PC-9 (cell line): ENCODE measurements around the gene GUCA2B. TPM values are rescaled to one million over a fixed set of nuclear protein-coding genes. Genes with fewer than 3 reads are reported as not detected.

Source experiments
- BruUV-seq: library from RNA; stranded (reverse); fragments of 400-500 nt; replicated peaks from 2 replicates; lab custom pipeline; 2021; lab: Mats Ljungman, UMichigan
- CTCF ChIA-PET: fragments of 300-600 bp; sonication (Branson Sonifier 250); formaldehyde crosslinking; loops from one replicate; lab custom pipeline; 2022; ENCODE audit warnings: antibody characterized with exemption; lab: Charles Lee
- POLR2A ChIA-PET: fragments of 300-600 bp; sonication (Branson Sonifier 250); formaldehyde crosslinking; loops from one replicate; lab custom pipeline; 2022; ENCODE audit warnings: antibody characterized with exemption; ENCODE audit not compliant: unreplicated experiment; lab: Charles Lee
- DNase-seq, 2 experiments: peaks; one replicate each; pipeline versions ENCODE4 v3.0.0 to v3.0.0-alpha.2; 2015 to 2022; ENCODE audit warnings: mixed read lengths in 1 of 2
- H2AFZ ChIP-seq: fragments of 200-600 bp; sonication (generic); 2 replicates; pipeline ENCODE4 v1.8.1; 2017; ENCODE audit warnings: antibody characterized with exemption
- H3F3A ChIP-seq: fragments of 200-600 bp; sonication (generic); 2 replicates; pipeline ENCODE4 v1.8.1; 2017; ENCODE audit warnings: antibody characterized with exemption, mild to moderate bottlenecking, low read depth; ENCODE audit not compliant: insufficient read depth
- H3K27ac ChIP-seq: fragments of 200-600 bp; sonication (generic); 2 replicates; pipeline ENCODE4 v1.6.1; 2016; ENCODE audit warnings: mixed run types
- H3K27me3 ChIP-seq: fragments of 200-600 bp; sonication (generic); 2 replicates; pipeline ENCODE4 v1.6.1; 2016; ENCODE audit warnings: low read depth, mixed run types; ENCODE audit not compliant: insufficient read depth
- H3K36me3 ChIP-seq: fragments of 200-600 bp; sonication (generic); 2 replicates; pipeline ENCODE4 v1.6.1; 2016; ENCODE audit warnings: low read depth, mixed run types
- H3K4me1 ChIP-seq: fragments of 200-600 bp; sonication (generic); replicated peaks from 2 replicates; pipeline ENCODE4 v1.6.1; 2016; ENCODE audit warnings: mixed run types; ENCODE audit not compliant: insufficient read depth
- H3K4me2 ChIP-seq: fragments of 200-600 bp; sonication (generic); 2 replicates; pipeline ENCODE4 v1.6.1; 2017; ENCODE audit warnings: mixed run types
- H3K4me3 ChIP-seq: fragments of 200-600 bp; sonication (generic); 2 replicates; pipeline ENCODE4 v1.6.1; 2016; ENCODE audit warnings: mixed run types
- H3K79me2 ChIP-seq: fragments of 200-600 bp; sonication (generic); 2 replicates; pipeline ENCODE4 v1.6.1; 2017; ENCODE audit warnings: low read depth, mixed run types
- H3K9me2 ChIP-seq: fragments of 200-600 bp; sonication (generic); 2 replicates; pipeline ENCODE4 v1.8.1; 2017; ENCODE audit warnings: mild to moderate bottlenecking; ENCODE audit not compliant: insufficient read depth
- H3K9me3 ChIP-seq: fragments of 200-600 bp; sonication (generic); 2 replicates; pipeline ENCODE4 v1.8.1; 2016; ENCODE audit warnings: low read depth; ENCODE audit not compliant: insufficient read depth
- H4K20me1 ChIP-seq: fragments of 200-600 bp; sonication (generic); 2 replicates; pipeline ENCODE4 v1.8.1; 2017; ENCODE audit not compliant: insufficient read depth
- EZH2 ChIP-seq: fragments of 200-600 bp; sonication (generic); IDR thresholded peaks from 2 replicates; pipeline ENCODE4 v1.8.0; 2017; ENCODE audit warnings: antibody characterized with exemption, low read depth
- intact Hi-C: fragments of 100-400 bp; cut with micrococcal nuclease; formaldehyde crosslinking; loops from one replicate; pipeline ENCODE4 v1.10.0; 2022; ENCODE audit not compliant: unreplicated experiment
- total RNA-seq: library from RNA; stranded (reverse); gene quantifications from 2 replicates; pipeline ENCODE4 v1.2.3, GENCODE V29; 2021
- TF ChIP-seq, protein P1 (sequence below): fragments of 200-600 bp; sonication (generic); conservative IDR thresholded peaks from 2 replicates; pipeline ENCODE4 v1.6.1; 2017; ENCODE audit warnings: mixed run types, antibody characterized with exemption, mild to moderate bottlenecking, moderate library complexity

GUCA2B gene
- total RNA-seq, 1 experiment from 2014 or later: not detected

DNA sequence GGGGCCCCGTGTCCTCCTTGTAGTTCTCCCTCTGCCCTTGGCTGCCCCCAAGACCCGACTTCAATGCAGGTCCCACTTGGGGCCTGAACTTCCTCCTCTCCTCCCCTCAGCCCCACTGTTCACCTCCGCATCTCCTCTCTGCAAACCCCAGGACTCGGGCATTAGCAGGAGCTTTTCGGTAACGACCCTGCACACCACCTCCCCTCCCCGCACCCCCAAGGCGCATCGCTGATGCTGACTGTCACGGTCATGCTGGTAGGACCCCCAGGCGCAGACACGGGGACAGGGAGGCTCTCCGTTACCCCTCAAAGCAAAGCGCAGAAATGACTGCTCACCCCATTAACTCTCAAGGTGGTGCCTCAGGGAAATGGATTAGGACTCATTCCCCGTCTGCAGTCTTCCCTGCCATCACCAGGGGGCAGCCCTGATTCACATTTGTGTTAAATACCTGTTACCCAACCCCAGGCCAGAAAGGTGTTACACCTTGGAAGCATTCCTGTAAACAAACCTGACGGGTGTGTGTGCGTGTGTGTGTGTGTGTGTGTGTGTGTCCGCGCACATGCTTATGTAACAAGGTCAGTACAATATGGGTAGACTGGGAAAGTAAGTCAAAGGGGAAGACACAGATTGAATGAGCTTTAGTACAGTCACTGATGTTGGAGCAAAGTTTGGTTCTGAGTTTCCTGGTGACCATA lies 6.4 kb upstream of the GUCA2B start:
- intact Hi-C loops: loop anchor here (1.0 to 10.0 kb wide), 8 partner anchors 20 to 620 kb away; partner anchors contain the start of genes C1orf50, CCDC30, HIVEP3 and P3H1
- H3K27ac ChIP-seq: no peak overlapping the region
- BruUV-seq: no TSS peak
- no peaks in the 10 kb centered on the region for H3K9me2 ChIP-seq
- peak overlapping the region; percentile 31 for H3K4me2 ChIP-seq
- ChIA-PET CTCF (interaction anchor here (0.6 to 2.1 kb wide), 5 partner anchors 27 to 927 kb away, joined by 3 to 9 read pairs (median 3); no protein-coding TSS in a partner anchor), POLR2A (interaction anchor here (0.7 kb wide), 1 partner anchor 227 kb away, joined by 5 read pairs; no protein-coding TSS in a partner anchor)
- H3F3A ChIP-seq: peaks cover 10% of the 10 kb centered on the region
- TF ChIP-seq EZH2: no peak
- TF ChIP-seq, protein P1, sequence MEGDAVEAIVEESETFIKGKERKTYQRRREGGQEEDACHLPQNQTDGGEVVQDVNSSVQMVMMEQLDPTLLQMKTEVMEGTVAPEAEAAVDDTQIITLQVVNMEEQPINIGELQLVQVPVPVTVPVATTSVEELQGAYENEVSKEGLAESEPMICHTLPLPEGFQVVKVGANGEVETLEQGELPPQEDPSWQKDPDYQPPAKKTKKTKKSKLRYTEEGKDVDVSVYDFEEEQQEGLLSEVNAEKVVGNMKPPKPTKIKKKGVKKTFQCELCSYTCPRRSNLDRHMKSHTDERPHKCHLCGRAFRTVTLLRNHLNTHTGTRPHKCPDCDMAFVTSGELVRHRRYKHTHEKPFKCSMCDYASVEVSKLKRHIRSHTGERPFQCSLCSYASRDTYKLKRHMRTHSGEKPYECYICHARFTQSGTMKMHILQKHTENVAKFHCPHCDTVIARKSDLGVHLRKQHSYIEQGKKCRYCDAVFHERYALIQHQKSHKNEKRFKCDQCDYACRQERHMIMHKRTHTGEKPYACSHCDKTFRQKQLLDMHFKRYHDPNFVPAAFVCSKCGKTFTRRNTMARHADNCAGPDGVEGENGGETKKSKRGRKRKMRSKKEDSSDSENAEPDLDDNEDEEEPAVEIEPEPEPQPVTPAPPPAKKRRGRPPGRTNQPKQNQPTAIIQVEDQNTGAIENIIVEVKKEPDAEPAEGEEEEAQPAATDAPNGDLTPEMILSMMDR: peak; percentile 94
- H3K9me3 ChIP-seq: no peaks in the 10 kb centered on the region
- no peak overlapping the region for H3K4me3 ChIP-seq
- H3K27me3 ChIP-seq: no peaks in the 10 kb centered on the region; the same call in 1 of the 2 replicates
- no peaks in the 10 kb centered on the region for H3K36me3 ChIP-seq
- H4K20me1 ChIP-seq: no peaks in the 10 kb centered on the region
- DNase-seq: peak; percentile 85 to 89
- no peaks in the 10 kb centered on the region for H3K79me2 ChIP-seq
- no peak overlapping the region for H2AFZ ChIP-seq
- H3K4me1 ChIP-seq: peaks cover 26% of the 10 kb centered on the region

DNA sequence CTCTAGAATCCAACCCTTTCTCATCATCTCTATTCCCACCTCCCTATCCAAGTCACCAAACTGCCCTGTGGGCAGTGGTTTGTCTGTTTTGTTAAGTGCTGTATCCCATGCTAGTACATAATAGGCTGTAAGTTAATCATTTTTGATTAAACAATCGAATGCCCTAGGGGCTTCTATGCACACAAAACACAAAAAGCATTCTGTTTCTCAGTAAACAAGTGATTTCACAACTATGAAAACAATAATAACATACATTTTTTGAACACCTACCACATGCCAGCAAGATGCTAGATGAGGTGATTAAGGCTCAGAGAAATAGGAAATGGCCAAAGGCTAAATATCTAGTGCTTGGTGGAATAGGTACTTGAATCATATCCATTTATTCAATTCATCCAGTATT lies 5.0 kb upstream of the GUCA2B start:
- H2AFZ ChIP-seq: no peak overlapping the region
- no peak overlapping the region for H3K4me2 ChIP-seq
- no peak overlapping the region for H3K27ac ChIP-seq
- H3F3A ChIP-seq: peaks cover 18% of the 10 kb centered on the region
- H3K27me3 ChIP-seq: no peaks in the 10 kb centered on the region; the same call in 1 of the 2 replicates
- H3K4me3 ChIP-seq: no peak overlapping the region
- H3K36me3 ChIP-seq: no peaks in the 10 kb centered on the region
- no TSS peak for BruUV-seq
- H3K9me2 ChIP-seq: no peaks in the 10 kb centered on the region
- H3K9me3 ChIP-seq: no peaks in the 10 kb centered on the region
- ChIA-PET POLR2A (no interaction called here), CTCF (interaction anchor here (2.1 kb wide), 1 partner anchor 25 kb away, joined by 9 read pairs; no protein-coding TSS in a partner anchor)
- TF ChIP-seq EZH2: no peak
- TF ChIP-seq, protein P1: no peak
- intact Hi-C loops: loop anchor here (10.0 kb wide), 4 partner anchors 233 to 547 kb away; partner anchors contain the start of gene HIVEP3
- peaks cover 36% of the 10 kb centered on the region for H3K4me1 ChIP-seq
- peak in 1 of 2 experiments; percentile 82 for DNase-seq
- no peaks in the 10 kb centered on the region for H4K20me1 ChIP-seq
- no peaks in the 10 kb centered on the region for H3K79me2 ChIP-seq

DNA sequence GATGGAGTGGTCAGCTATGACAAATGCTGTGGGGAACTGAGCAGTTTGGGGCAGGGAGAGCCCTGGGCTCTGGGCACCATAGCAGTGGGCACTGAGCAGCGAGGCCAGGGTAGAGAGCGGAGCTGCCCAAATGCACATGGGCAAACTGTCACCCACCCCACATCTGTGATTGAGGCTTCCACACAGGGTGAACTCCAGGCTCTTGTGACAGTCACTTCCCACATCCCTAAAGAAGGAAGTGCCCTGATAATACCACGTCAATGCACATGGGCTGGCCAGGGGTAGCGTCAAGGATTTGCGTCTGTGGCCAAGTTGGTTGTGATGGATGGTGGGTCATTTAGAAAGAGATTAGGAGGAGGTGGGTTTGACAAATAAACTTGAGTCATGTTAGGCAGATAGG lies 2.6 kb upstream of the GUCA2B start:
- Histone ChIP-seq H3K4me1 (peaks cover 36% of the 10 kb centered on the region), H3K27ac (no peak overlapping the region), H3K36me3 (no peaks in the 10 kb centered on the region), H2AFZ (no peak overlapping the region), H3K27me3 (no peaks in the 10 kb centered on the region), H3K4me3 (no peak overlapping the region), H3K79me2 (no peaks in the 10 kb centered on the region), H3F3A (peaks cover 18% of the 10 kb centered on the region), H3K4me2 (no peak overlapping the region), H3K9me3 (no peaks in the 10 kb centered on the region), H4K20me1 (no peaks in the 10 kb centered on the region), H3K9me2 (no peaks in the 10 kb centered on the region)
- no TSS peak for BruUV-seq
- POLR2A ChIA-PET: interaction anchor here (0.6 kb wide), 1 partner anchor 1475 kb away, joined by 4 read pairs; no protein-coding TSS in a partner anchor
- no peak for DNase-seq
- intact Hi-C loops: no loop called here
- CTCF ChIA-PET: no interaction called here
- no peak for TF ChIP-seq EZH2
